IPS-15b (cell line): ENCODE results near the gene EPHA1.
A peak's percentile ranks its signal among the peaks of the same experiment; 100 is the strongest.

ENCODE experiments used
- H3K27me3 ChIP-seq: one replicate; pipeline ENCODE4 v1.6.1; 2013; ENCODE audit warnings: low read length; ENCODE audit not compliant: control insufficient read depth, insufficient read depth
- H3K36me3 ChIP-seq: one replicate; pipeline ENCODE4 v1.6.1; 2013; ENCODE audit warnings: low read length; ENCODE audit not compliant: control insufficient read depth, insufficient read depth
- H3K4me1 ChIP-seq: one replicate; pipeline ENCODE4 v1.6.1; 2013; ENCODE audit warnings: mild to moderate bottlenecking, low read length; ENCODE audit not compliant: control insufficient read depth, insufficient read depth
- H3K4me3 ChIP-seq: one replicate; pipeline ENCODE4 v1.5.1; 2013; ENCODE audit warnings: low read depth, low read length
- H3K9ac ChIP-seq: one replicate; pipeline ENCODE4 v1.6.1; 2013; ENCODE audit warnings: low read depth, mild to moderate bottlenecking, low read length
- H3K9me3 ChIP-seq: one replicate; pipeline ENCODE4 v1.6.1; 2013; ENCODE audit warnings: mild to moderate bottlenecking, low read length; ENCODE audit not compliant: control insufficient read depth, insufficient read depth

The EPHA1 gene

DNA sequence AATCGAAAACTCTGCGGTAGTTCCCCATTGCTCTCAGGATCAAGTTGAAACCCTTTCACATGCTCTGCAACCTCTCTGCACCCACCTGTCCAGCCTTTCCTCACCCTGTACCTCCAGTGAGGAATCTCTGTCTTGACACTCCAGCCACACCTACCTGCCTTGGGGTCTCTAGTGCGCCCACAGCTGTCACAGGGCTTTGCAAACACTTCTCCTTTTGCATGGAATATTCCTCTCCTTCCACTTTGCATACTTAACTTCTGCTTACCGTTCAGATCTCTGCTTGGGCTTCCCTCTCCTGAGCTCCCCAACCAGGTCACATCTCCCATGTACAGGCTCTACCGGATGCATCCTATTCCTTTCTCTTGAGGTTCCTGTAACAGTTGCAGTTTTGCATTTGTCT is 34.1 kb downstream of the EPHA1 start:
- no peaks in the 10 kb centered on the region for H3K27me3 ChIP-seq
- H3K9me3 ChIP-seq: no peaks in the 10 kb centered on the region
- peaks cover 3% of the 10 kb centered on the region for H3K36me3 ChIP-seq
- H3K4me1 ChIP-seq: peaks cover 9% of the 10 kb centered on the region
- no peak overlapping the region for H3K4me3 ChIP-seq
- no peak overlapping the region for H3K9ac ChIP-seq

DNA sequence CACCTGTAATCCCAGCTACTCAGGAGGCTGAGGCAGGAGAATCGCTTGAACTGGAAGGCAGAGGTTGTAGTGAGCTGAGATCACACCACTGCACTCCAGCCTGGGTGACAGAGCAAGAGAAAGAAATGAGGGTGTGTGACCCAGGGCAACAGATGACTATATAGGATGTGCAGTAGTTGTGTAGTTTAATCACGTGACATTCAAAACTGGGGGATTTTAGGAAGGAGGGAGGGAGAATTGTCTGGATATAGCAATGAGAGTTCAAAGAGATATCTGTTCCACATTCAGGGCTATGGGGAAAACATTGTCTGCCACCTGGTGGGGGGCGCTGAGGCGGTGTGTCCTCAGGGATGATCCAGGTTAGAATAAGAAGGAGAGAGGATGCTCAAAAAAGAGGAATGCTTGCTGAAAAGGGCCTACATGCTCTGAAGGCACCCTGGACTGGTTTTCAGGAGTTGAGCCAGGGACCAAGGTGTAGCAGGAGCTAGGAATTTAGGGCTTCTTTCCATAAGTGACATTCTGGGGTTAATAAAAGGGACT is 35.3 kb downstream of the EPHA1 start:
- Histone ChIP-seq H3K9me3 (no peaks in the 10 kb centered on the region), H3K36me3 (peaks cover 3% of the 10 kb centered on the region), H3K4me3 (no peak overlapping the region), H3K4me1 (peaks cover 8% of the 10 kb centered on the region), H3K9ac (no peak overlapping the region), H3K27me3 (no peaks in the 10 kb centered on the region)

DNA sequence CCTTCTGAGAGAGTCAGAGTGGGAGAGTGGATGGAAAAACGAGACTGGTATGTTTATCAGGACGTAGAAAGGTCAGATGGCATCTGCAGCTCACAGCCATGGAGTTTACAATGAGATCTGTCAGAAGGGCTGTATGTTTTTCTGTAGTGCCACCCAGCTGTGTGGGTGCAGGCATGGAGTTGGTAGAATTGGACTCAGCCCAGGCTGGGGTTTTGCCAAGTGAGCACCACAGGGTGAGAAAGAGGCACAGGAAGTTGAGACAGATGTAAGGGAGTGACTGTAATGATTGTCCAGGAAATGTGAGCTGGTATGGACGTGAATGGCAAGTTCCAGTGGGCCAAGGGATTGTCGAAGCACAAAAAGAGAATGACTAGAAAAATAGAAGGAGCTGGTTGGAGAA is 36.6 kb downstream of the EPHA1 start:
- no peak overlapping the region for H3K4me3 ChIP-seq
- H3K9ac ChIP-seq: no peak overlapping the region
- H3K4me1 ChIP-seq: peaks cover 9% of the 10 kb centered on the region
- no peaks in the 10 kb centered on the region for H3K9me3 ChIP-seq
- H3K36me3 ChIP-seq: no peaks in the 10 kb centered on the region
- H3K27me3 ChIP-seq: no peaks in the 10 kb centered on the region

DNA sequence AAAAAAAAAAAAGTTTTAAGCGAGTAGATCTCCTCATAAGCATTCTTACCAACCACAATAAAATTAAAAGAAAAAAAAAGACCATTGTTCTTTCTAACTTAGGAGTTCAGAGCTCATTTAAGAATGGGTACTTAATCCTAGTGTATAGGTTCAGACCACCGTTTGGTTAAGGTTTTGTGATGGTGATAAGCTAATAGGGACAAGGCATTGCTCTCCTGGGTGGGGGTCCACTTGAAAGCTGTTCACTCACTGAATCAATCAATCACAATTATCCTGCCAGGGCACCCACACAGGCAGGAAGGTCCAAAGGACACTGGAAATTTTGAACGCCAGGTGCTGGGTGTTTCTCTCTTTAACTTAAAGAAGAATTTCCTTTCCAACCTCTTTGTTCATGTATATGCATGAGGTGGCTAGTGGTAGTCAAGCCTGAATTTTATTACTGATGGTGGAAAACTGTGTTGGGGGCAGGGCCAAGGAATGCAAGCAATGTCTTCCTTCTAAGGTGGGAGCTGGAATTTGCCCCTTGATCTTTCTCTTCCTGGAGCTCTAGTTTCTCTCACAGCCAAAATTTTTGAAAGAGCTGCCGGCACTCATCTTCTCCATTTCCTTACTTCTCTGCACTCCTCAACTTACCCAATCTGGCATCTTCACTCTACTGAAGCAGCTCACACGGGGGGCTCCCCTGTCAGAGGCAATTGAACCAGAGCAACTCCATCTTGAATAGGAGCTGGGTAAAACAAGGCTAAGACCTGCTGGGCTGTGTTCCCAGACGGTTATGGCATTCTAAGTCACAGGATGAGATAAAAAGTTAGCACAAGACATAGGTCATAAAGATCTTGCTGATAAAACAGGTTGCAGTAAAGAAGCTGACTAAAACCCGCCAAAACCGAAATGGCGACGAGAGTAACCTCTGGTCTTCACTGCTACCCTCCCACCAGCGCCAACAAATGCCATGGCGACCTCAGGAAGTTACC is 38.7 kb downstream of the EPHA1 start:
- Histone ChIP-seq H3K36me3 (no peaks in the 10 kb centered on the region), H3K4me1 (peaks cover 9% of the 10 kb centered on the region), H3K27me3 (peaks cover 3% of the 10 kb centered on the region), H3K9ac (no peak overlapping the region), H3K4me3 (no peak overlapping the region), H3K9me3 (no peaks in the 10 kb centered on the region)

DNA sequence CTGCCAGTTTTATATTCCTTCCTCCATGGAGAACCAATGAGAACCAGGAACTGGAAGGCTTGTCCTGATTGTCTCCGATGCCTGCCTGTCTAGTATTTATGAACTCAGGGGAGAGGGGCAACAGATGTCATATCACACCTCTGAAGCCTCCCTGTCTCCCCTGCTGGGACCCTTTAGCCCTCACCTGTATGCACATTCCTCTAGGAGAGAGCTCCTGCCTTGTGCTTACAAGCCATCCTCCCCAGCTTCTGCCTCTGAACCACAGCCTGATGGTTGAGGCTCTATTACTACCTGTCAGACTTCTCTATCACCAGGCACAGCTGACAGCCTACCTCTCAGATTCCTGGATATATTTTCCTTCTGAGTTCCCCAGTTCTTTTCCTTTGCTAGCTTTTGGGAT is 40.3 kb downstream of the EPHA1 start:
- Histone ChIP-seq H3K4me1 (peaks cover 11% of the 10 kb centered on the region), H3K9me3 (no peaks in the 10 kb centered on the region), H3K9ac (no peak overlapping the region), H3K36me3 (no peaks in the 10 kb centered on the region), H3K4me3 (no peak overlapping the region), H3K27me3 (peaks cover 16% of the 10 kb centered on the region)

DNA sequence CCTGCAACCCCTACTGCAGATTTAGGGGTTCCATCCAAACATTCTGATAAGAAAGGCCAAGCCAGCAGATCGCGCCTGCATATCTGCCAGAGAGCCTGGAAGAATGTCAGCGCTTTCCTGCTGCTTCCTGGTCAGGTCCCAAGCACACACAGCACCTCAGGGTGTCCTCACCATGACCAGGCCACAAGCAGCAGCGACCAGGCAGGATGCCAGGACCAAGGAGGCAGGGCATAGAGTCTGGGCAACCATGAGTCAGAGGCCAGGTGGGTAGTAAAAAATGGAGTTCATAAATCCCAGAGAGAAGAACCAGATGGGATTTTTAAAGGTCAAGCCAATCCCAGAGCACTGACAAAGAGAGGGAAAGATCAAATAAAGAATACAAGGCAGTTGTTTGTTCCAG is 40.7 kb downstream of the EPHA1 start:
- Histone ChIP-seq H3K4me1 (peaks cover 15% of the 10 kb centered on the region), H3K36me3 (no peaks in the 10 kb centered on the region), H3K4me3 (no peak overlapping the region), H3K27me3 (peaks cover 20% of the 10 kb centered on the region), H3K9me3 (no peaks in the 10 kb centered on the region), H3K9ac (no peak overlapping the region)

DNA sequence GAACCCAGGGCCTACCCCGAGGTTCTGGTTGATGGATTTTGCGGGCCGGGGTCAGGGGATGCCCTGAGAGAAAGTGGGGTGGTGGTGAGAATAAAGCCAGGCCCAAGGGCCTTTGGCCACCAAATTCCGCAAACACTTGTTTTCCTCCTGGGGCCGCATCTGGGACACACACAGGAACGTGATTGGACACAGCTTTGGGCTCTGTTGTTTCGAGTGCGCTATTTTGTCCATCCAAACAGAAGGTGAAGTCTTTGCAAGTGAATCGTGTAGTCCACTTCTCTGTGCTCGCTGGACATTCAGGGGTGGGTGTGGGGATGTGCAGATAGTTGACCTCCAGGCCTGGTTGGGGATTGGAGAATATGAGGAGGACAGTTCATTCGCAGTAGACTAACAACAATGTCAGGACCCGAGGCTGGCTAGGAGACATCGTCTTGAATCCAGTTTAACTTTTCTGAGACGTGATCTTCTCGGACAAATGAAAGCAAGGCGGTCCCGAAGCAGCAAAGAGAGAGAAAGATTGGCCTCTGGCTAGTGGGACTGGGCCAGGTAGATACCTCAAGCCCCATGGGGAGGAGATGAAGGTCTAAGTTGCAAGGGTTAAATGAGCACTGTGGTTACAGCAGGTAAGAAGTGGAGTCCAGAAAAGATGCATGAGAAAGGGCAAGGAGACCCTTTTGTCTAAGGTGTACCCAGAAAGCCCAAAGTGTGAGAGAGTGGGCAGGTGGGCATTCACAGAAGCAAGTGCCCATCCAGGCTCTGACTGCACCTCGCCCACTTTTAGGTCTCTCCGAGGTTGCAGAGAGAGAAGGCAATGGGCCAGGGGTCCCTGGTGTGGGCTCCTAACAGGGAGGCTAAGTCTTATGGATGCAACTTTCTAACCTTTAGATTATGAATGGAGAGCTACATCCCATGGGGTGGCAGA is 45.4 kb downstream of the EPHA1 start:
- Histone ChIP-seq H3K4me3 (peak overlapping the region; percentile 72), H3K4me1 (peaks cover 7% of the 10 kb centered on the region), H3K36me3 (no peaks in the 10 kb centered on the region), H3K27me3 (peaks cover 23% of the 10 kb centered on the region), H3K9ac (peak overlapping the region; percentile 24), H3K9me3 (no peaks in the 10 kb centered on the region)

DNA sequence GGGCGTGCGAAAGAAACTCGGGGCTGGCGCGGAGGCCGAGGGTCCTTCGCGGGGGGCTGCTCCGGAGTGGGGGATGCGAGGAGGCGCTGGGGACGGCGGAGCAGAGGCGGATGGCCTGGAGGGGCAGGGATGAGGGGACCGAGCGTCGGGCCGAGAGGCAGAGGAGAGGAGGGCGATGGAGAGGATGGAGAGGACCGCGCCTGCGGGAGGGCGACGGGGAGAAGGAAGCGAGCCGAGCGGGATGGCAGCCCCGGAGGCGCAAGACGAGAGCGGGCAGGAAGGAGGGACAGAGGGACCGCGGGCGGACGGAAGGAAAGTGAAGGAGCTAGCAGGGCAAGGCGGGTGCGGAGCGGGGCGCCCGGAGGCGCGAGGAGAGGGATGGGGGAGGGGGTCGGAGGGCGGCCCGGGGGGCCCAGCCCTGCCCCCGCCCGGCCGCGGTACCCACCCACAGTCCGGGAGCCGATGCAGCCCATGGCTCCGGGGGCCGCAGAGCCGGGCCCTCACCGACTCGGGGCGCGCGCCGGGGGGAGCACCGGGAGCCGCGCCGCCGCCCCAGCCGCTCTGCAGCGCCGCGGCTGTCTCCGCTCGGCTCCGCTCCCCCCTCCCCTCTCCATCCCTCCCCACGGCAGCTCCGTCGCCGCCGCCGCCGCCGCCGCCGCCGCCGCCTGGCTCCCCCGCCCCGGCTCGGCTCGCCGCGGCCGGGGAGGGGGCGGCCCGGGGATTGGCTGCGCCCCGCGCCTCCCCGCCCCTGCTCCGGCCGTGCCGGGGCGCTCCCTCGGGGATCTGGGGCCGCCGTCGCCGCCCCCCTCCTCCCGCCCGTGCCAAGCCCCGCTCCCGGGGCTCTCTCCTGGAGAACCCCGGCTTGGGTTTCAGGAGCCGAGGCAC is 46.3 kb downstream of the EPHA1 start, which contains the start of gene FAM131B:
TSS of gene FAM131B (minus strand) at position 583 of the 885 bp plus-strand sequence. CDS start at position 473, 110 bp downstream.
- Histone ChIP-seq H3K9me3 (no peaks in the 10 kb centered on the region), H3K9ac (peak within 1 kb of the TSS; percentile 24), H3K4me1 (peaks cover 5% of the 10 kb centered on the region), H3K36me3 (no peaks in the 10 kb centered on the region), H3K27me3 (peaks cover 23% of the 10 kb centered on the region), H3K4me3 (peak within 1 kb of the TSS; percentile 75)

DNA sequence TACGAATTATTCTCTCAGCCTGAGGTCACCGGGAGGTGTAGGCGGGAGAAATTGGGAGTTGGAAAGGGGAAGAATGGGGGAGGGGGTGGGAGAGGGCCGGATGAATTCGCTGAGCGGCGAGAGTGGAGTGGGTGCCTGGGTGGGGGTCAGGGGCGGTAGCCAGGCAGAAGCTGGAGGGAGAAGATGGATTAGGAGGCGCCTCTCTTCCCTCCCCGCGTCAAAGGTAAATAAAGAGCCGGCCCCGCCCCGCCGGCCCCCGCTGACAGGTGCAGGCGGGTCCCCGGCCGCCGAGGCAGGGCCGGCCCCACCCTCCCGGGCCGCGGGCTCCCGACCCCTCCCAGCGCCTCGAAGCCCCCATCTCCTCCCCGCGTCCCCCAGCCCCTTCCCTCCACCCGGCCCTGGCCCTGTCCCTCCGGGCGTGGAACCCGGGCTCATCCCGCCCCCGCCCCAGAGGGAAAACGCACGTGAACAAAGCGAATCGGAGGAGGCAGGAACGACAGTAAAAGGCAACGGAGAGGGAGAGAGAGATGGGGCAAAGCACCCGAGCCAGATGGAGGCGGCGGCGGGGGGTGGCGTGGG is 47.0 kb downstream of the EPHA1 start:
- H3K36me3 ChIP-seq: no peaks in the 10 kb centered on the region
- peaks cover 5% of the 10 kb centered on the region for H3K4me1 ChIP-seq
- H3K9me3 ChIP-seq: no peaks in the 10 kb centered on the region
- no peak overlapping the region for H3K9ac ChIP-seq
- peaks cover 23% of the 10 kb centered on the region for H3K27me3 ChIP-seq
- H3K4me3 ChIP-seq: peak overlapping the region; percentile 75

DNA sequence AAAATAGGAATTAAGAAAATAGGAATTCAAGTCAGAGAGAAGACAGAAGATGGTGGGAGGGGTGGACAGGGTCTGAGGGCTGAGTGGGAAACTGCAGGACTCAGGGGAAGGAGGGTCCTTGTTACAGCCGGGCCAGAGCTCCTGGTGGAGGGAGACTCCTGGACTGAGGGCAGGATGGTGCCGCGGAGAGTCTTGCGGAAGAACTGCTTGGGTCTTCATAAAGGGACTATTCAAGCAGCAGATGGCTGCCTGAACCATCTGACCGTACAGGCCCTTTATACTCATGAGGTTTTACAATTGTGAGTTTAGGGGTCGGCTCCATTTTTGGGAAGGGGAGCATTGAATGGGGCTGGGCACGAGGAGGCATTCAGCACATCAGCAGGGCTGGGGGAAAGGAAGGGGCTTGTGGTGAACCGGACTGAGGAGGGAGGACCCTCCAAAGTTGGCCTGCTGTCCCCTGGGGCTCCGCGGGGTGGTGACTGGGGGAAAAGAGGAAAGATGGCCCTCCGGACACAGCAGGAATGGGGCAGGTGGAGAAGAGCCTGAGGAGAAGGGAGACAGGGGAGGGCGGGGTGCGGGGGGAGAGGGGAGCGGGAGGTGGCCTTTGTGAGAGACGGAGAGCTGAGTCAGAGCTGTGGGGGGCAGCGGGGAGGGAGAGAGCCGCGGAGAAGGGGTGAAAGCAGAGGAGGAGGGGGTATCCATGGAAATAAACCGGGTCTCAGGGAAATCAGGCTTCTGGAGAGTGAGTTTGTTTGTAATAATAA is 47.7 kb downstream of the EPHA1 start:
- H3K4me3 ChIP-seq: peak overlapping the region; percentile 75
- H3K9ac ChIP-seq: no peak overlapping the region
- peaks cover 23% of the 10 kb centered on the region for H3K27me3 ChIP-seq
- H3K4me1 ChIP-seq: peaks cover 5% of the 10 kb centered on the region
- H3K9me3 ChIP-seq: no peaks in the 10 kb centered on the region
- H3K36me3 ChIP-seq: peaks cover 5% of the 10 kb centered on the region
